ENCODE data around the gene MRTFA.
"Not testable (repeated sequence)": the region's sequence is repeated elsewhere in the genome, so short reads cannot be mapped to it uniquely, and the experiment has no call there.

The MRTFA gene

GRCh38 chr22:40594346-40594745 is 42.2 kb downstream of the MRTFA start:
- DNase-seq = no peak

DNA sequence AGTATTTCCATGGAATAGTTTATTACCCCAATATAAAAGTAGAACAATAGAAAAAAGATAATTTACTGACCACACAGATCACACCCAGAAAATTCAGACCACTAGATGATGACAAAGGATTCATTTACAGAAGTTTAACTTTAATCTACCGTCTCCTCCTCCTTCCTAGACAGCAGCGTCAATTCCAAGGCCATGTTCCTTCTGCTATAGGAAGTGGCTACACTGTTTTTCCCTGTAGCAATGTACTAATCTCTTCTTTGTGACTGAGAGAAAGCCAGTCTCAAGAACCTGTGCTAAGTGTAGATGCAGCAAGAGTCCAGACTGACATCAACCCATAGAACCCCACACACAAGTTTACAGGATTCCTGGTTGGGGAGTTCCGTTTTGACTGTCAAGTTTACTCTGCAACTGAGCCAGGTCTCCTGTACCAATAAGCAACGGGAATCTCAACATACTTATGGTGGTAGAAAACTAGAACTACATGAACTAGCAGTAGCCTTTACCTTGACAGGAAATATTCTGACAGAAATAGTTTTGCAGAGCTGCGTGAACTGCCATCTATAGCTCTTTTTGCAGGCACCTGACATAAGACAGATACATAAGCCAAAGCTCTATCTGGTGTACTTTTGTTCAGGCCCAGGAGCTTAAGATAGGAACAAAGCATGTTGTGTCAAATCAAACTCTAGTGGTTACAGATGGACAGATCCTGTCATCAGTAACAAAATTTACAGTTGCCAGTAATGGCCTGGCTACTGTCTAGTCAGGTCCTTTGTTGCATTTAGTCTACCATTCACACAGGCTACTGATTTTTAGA is 42.9 kb downstream of the MRTFA start:
- no peak for DNase-seq

GRCh38 chr22:40592352-40593113 is 44.0 kb downstream of the MRTFA start:
- no peak for DNase-seq

- no peak for DNase-seq
These were observed 47.8 kb downstream of the MRTFA start for GRCh38 chr22:40588726-40589125.

DNA sequence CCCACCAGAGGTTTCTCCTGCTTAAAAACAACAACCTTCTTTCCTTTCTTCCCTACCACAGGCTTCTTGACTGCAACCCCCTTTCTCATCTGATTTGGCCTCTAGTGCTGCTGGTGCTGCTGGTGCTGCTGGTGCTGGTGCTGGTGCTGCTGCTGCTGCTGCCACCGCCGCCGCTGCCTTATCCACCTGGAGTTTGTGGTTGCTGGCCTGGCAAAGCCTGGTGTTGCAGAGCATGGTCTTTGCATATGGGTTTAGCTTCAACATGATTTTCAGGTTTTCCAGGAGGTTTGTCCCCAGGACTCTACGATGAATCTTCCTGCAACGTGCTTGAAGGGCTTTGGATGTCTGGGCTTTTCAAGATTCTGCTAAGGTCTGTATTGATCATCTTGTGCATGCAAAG is 49.7 kb downstream of the MRTFA start:
- no peak for DNase-seq

DNA sequence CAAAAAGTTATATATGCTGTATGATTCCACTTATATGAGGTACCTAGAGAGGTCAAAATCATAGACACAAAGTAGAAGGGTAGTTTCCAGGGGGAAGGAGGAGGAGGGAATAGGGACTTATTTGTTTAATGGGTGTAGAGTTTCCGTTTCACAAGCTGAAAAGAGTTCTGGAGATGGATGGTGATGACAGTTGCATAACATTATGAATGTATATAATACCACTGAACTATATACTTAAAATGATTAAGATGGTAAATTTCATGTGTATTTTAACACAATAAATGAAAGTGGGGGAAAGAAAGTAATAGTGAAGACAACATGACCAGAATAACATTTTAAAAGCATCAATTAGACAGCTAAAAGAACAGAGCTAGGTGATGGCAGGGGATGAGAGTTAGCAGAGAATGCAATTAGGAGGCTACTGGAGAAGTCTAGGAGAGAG is 51.2 kb downstream of the MRTFA start:
- no peak for DNase-seq

GRCh38 chr22:40584766-40585165 is 51.8 kb downstream of the MRTFA start:
- not testable (repeated sequence) for DNase-seq

DNA sequence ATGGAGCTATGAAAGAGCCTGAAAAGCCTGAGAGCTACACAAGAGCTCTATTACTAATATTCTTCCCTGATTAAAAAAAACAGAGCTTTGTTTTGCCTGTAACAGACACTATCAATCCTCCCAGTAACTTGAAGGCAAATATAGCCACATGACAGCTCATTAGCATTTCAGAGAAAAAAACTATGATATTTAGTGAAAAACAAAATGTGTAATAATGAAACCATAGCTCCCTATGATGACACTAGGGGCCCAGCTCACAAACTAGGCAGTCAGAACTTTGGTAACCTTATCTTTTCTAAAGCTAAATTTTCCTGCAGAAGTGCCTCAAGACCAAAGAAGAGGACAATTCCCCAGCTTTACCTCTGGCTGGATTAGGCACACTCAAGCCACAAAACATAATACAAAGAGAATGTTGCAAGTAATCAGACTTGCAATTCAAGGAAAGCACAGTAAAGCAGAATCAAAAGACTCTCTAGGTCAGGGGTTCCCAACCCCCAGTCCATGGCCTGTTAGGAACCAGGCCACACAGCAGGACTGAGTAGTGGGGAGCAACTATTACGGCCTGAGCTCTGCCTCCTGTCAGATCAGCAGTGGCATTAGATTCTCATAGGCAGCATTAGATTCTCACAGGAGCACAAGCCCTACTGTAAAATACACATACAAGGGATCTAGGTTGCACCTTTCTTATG is 53.3 kb downstream of the MRTFA start:
- no peak for DNase-seq

GRCh38 chr22:40582063-40582462 is 54.5 kb downstream of the MRTFA start:
- DNase-seq = no peak

GRCh38 chr22:40580631-40581030 is 55.9 kb downstream of the MRTFA start:
- DNase-seq = no peak

GRCh38 chr22:40578171-40578570 is 58.3 kb downstream of the MRTFA start:
- no peak for DNase-seq

DNA sequence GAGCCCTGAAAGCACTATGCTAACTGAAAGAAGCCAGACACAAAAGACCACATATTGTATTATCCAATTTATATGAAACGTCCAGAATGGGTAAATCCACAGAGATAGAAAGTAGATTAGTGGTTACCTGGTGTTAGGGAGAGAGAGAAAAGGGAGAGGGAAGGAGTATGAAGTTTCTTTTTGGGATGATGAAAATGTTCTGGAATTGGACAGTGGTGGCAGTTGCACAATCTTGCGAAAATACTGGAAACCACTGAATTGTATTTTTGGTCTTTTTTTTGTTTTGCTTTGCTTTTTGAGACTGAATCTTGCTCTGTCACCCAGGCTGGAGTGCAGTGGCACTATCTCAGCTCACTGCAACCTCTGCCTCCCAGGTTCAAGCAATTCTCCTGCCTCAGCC is 63.5 kb downstream of the MRTFA start:
- DNase-seq = no peak

DNA sequence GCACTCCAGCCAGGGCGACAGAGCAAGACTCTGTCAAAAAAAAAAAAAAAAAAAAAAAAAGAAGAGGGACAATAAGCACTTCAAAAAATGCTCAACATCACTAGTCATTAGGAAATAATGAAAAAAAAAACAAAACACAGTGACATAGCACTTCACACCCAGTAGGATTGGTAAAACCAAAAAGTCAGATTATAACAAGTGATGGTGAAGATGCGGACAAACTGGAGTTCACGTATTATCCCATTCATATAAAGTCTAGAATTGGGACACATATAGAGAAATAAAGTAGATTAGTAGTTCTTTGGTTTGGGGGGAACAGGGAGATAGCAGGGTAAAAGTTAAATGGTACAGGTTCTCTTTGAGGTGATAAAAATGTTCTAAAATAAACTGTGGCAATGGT is 64.6 kb downstream of the MRTFA start:
- no peak for DNase-seq

- no peak for DNase-seq
These were observed 68.7 kb downstream of the MRTFA start for GRCh38 chr22:40567626-40568328.

DNA sequence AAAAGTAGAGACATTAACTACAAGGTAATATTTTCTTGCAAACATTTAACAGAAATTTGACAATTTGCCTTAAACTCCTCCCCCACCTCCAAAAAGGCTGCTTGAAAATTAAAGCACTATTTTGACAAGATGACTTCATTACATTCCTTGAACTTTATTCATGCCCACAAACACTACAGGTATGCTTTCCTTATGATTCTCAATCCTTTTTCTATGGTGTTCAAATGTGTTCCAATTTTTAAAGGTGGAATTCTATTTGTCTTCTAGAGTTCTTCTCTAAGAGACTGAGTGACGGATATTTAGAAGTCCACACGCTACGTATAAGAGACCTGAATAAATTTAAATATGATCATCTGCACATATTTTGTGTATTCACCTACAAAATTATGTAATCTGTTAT is 69.4 kb downstream of the MRTFA start:
- no peak for DNase-seq

DNA sequence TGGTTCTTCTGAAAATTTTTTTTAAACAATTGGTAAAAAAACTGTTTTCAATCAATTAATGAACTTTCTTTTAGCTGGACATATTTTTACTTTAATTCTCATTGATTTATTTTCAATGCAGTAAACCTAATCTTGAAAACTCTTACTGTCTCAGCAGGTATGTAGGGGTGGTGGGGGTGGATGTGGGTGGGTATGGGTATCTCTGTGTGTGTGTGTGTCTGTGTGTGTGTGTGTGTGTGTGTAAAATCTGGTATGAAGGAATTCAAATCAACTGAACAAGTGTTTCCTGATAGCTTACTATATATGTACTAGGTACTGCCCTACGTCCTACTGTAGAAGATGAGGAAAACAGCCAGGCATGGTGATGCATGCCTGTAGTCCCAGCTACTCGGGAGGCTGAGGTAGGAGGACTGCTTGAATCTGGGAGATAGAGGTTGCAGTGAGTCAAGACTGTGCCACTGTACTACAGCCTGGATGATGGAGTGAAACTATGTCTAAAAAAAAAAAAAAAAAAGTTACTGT is 75.5 kb downstream of the MRTFA start:
- DNase-seq = no peak

DNA sequence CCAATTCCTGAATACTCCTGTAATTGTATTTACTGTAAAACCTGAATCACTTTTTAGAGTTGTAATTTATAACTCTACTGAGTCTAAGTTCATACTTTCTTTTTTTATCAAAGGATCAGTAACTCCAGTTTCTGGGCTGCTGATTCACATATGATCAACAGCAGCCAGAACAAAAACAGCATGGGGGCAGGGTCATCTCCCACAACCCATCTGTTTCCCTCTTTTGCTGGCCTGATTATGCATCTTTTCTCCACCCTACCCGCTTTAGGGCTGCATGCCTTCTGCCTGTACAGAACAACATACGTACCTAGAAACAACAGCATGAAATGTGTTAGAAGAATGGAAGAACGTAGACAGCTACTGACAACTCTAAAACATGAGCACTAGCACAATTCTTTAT is 76.0 kb downstream of the MRTFA start:
- DNase-seq = no peak

GRCh38 chr22:40557972-40558371 is 78.5 kb downstream of the MRTFA start:
- no peak for DNase-seq

DNA sequence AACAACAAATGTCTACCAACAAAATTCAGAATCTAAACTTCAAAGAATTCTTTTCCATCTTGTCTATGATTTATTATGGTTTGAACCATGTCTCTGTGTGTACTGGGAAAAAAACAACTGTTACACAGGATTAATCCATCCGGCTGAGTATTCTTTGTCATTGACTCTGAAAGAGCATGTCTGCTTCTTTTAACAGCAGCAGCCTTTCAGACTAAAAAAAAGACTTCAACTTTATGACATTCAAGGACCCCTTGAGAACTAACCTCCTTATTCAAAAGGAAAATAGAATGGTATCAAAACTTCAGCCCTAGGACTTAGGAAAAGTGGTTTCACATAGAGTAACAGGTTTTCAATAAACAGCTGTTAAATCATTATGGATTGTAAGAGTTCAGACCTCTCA is 79.9 kb downstream of the MRTFA start:
- DNase-seq = no peak

- DNase-seq = not testable (repeated sequence)
These were observed 82.5 kb downstream of the MRTFA start for GRCh38 chr22:40554023-40554422.

GRCh38 chr22:40553014-40553554 is 83.4 kb downstream of the MRTFA start:
- no peak for DNase-seq

GRCh38 chr22:40552070-40552469 is 84.4 kb downstream of the MRTFA start:
- no peak for DNase-seq

Data from NCI-H1105 (cell line).